Measurements from ENCODE around the gene OPRL1. TPM values are rescaled to one million over a fixed set of nuclear protein-coding genes. Genes with fewer than 3 reads are reported as not detected.

Gene OPRL1
- total and polyA plus RNA-seq, 2 of the 8 experiments (the other 6 are each of a cell fraction or from before 2014, with no cell fraction given) = 0.63 to 0.98 TPM

DNA sequence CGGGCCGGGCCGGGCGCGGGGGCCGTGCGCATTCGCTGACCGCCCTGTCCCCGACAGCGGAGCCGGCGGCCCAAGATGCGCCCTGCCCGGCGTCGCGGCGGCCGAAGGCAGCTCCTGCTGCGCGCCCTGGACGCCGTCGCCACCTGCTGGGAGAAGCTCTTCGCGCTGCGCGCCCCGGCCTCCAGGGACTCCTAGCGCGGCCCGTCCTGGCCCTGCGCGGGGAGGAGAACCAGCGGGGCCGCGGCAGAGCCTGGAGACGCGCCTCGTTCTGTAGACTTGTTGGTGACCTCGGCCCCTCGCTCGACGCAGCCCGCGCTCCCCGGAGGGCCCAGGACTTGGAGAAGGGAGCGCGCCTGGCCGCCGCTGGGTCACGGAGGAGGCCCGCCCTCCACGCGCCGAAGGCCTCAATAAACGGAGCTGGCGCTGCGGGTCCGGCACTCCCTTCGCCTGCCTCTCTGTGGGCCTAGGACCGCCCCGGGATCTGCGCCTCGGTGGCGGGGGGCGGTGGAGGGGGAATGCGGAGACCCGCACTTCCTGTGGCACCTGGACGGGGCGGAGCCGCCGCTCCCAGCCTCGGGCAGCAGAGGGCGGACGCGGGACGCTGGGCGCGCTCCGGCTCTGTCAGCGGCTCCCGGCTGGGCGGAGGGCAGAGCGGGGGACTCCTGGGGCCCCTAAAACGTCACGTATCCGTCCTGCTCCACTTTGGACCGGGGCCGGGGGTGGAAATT lies 41.2 kb upstream of the OPRL1 start (continued):
- TF ChIP-seq JUN (IDR thresholded peaks at IDR 0.05; ENCODE audit: low read depth, low read length) = no peak
- TF ChIP-seq RNF2 (IDR thresholded peaks at IDR 0.05; ENCODE audit: borderline replicate concordance, low read depth, low read length, missing control alignments, poor library complexity, severe bottlenecking) = peak; percentile 54
- no peak for TF ChIP-seq SIN3A (conservative IDR thresholded peaks at IDR 0.05 in 1 of 2, IDR thresholded peaks at IDR 0.05 in 1 of 2; ENCODE audit: low read depth in 1 of 2, low read length in 2 of 2)
- TF ChIP-seq, protein P1, sequence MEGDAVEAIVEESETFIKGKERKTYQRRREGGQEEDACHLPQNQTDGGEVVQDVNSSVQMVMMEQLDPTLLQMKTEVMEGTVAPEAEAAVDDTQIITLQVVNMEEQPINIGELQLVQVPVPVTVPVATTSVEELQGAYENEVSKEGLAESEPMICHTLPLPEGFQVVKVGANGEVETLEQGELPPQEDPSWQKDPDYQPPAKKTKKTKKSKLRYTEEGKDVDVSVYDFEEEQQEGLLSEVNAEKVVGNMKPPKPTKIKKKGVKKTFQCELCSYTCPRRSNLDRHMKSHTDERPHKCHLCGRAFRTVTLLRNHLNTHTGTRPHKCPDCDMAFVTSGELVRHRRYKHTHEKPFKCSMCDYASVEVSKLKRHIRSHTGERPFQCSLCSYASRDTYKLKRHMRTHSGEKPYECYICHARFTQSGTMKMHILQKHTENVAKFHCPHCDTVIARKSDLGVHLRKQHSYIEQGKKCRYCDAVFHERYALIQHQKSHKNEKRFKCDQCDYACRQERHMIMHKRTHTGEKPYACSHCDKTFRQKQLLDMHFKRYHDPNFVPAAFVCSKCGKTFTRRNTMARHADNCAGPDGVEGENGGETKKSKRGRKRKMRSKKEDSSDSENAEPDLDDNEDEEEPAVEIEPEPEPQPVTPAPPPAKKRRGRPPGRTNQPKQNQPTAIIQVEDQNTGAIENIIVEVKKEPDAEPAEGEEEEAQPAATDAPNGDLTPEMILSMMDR (IDR thresholded peaks at IDR 0.05; ENCODE audit: control extremely low read depth in 1 of 3, insufficient read depth in 1 of 3, low read depth in 1 of 3, low read length in 3 of 3) = peak; percentile 73 to 87 (median 84)
- peak; percentile 70 for TF ChIP-seq KDM4A (IDR thresholded peaks at IDR 0.05; ENCODE audit: low read depth, low read length, severe bottlenecking)
- no peak for TF ChIP-seq SIX5 (IDR thresholded peaks at IDR 0.05; ENCODE audit: low read depth, low read length)
- TF ChIP-seq POU5F1 (IDR thresholded peaks at IDR 0.05; ENCODE audit: low read depth, low read length) = no peak
- TF ChIP-seq HDAC6 (IDR thresholded peaks at IDR 0.05; ENCODE audit: low read depth, low read length) = no peak
- no peak for TF ChIP-seq SRF (IDR thresholded peaks at IDR 0.05; ENCODE audit: low read depth, low read length)
- no peak for TF ChIP-seq KDM5A (IDR thresholded peaks at IDR 0.05; ENCODE audit: low read length)
